H1 (cell line): ENCODE results near the gene SETDB2. TPM values are rescaled to one million over a fixed set of nuclear protein-coding genes. Genes with fewer than 3 reads are reported as not detected.

Experiments used
- HDAC6 ChIP-seq: IDR thresholded peaks from one replicate; pipeline ENCODE4 v1.7.1; 2012; ENCODE audit warnings: low read depth, mild to moderate bottlenecking, inconsistent platforms, low read length, moderate library complexity
- RXRA ChIP-seq: IDR thresholded peaks from 2 replicates; pipeline ENCODE4 v1.6.1; 2011; ENCODE audit warnings: low read depth, mild to moderate bottlenecking, low read length, moderate library complexity; ENCODE audit not compliant: insufficient read depth
- SAP30 ChIP-seq: fragments of 300-600 bp; sonication (generic); IDR thresholded peaks from 2 replicates; pipeline ENCODE4 v1.7.1; 2012; ENCODE audit warnings: low read length, moderate library complexity, mild to moderate bottlenecking, inconsistent platforms; ENCODE audit not compliant: insufficient read depth, insufficient replicate concordance
- SIX5 ChIP-seq: IDR thresholded peaks from 2 replicates; pipeline ENCODE4 v1.6.1; 2011; ENCODE audit warnings: mild to moderate bottlenecking, low read depth, low read length
- SRF ChIP-seq: IDR thresholded peaks from 2 replicates; pipeline ENCODE4 v1.6.1; 2011; ENCODE audit warnings: mild to moderate bottlenecking, low read depth, low read length, moderate library complexity
- polyA plus RNA-seq, 7 experiments: library from polyadenylated mRNA; depleted of rRNA in 3 of 7; stranded (reverse) in 5 of 7; unstranded in 2 of 7; fragments of >200 nt in 5 of 7; fragments of 200-250 nt in 2 of 7; gene quantifications; 1 replicate in 5 of 7; 2 replicates in 1 of 7; 4 replicates in 1 of 7; pipeline versions ENCODE4 v1.2.1 to v1.2.3, GENCODE V29; 2011 to 2013; ENCODE audit warnings: missing spikeins in 2 of 7, mixed read lengths in 2 of 7
- total RNA-seq: library from RNA; stranded (reverse); fragmentation: NEBNext Ultra II Directional; extraction: Animal tissue kit (Norgen Biotek cat#: 25700); gene quantifications from 2 replicates; pipeline ENCODE4 v1.2.1, GENCODE V29; 2021
- TF ChIP-seq, protein P1 (sequence below): fragments of 300-600 bp; sonication (generic); IDR thresholded peaks from 2 replicates; pipeline ENCODE4 v1.7.1; 2012; ENCODE audit warnings: low read length, moderate library complexity, mild to moderate bottlenecking, inconsistent platforms; ENCODE audit not compliant: insufficient replicate concordance
- TF ChIP-seq, protein P2 (sequence below), 3 experiments: IDR thresholded peaks; 1 replicate in 2 of 3; 2 replicates in 1 of 3; pipeline versions ENCODE4 v1.5.1 to v1.6.1; 2011; ENCODE audit warnings: low read length in 3 of 3, mild to moderate bottlenecking in 3 of 3, inconsistent platforms in 2 of 3, low read depth in 1 of 3, moderate library complexity in 1 of 3; ENCODE audit not compliant: insufficient read depth in 1 of 3; ENCODE audit errors: control extremely low read depth in 1 of 3
- TF ChIP-seq, protein P3 (sequence below): IDR thresholded peaks from 2 replicates; pipeline ENCODE4 v1.6.1; 2012; ENCODE audit warnings: inconsistent platforms

SETDB2 gene
- total and polyA plus RNA-seq, 2 of the 8 experiments (the other 6 are each of a cell fraction or from before 2014, with no cell fraction given) = 1.2 to 6.1 TPM

DNA sequence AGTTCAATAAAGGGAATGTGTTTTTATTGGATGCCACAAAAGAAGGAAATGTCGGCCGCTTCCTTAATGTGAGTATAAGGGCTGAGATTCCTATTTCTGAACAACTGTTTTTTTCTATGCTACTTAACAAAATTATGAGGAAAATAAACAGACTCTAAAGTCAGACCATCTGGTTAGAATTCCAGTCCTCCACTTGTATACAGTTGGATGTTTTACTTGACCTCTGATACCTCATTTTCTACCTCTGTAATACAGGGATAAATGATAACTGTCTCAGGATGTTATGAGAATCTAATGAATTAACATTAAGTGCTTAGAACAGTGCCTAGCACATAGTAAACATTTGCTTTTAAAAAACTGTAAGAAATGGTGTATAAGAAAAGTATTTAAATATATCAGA is 44.5 kb downstream of the SETDB2 start (continued):
- TF ChIP-seq, protein P1, sequence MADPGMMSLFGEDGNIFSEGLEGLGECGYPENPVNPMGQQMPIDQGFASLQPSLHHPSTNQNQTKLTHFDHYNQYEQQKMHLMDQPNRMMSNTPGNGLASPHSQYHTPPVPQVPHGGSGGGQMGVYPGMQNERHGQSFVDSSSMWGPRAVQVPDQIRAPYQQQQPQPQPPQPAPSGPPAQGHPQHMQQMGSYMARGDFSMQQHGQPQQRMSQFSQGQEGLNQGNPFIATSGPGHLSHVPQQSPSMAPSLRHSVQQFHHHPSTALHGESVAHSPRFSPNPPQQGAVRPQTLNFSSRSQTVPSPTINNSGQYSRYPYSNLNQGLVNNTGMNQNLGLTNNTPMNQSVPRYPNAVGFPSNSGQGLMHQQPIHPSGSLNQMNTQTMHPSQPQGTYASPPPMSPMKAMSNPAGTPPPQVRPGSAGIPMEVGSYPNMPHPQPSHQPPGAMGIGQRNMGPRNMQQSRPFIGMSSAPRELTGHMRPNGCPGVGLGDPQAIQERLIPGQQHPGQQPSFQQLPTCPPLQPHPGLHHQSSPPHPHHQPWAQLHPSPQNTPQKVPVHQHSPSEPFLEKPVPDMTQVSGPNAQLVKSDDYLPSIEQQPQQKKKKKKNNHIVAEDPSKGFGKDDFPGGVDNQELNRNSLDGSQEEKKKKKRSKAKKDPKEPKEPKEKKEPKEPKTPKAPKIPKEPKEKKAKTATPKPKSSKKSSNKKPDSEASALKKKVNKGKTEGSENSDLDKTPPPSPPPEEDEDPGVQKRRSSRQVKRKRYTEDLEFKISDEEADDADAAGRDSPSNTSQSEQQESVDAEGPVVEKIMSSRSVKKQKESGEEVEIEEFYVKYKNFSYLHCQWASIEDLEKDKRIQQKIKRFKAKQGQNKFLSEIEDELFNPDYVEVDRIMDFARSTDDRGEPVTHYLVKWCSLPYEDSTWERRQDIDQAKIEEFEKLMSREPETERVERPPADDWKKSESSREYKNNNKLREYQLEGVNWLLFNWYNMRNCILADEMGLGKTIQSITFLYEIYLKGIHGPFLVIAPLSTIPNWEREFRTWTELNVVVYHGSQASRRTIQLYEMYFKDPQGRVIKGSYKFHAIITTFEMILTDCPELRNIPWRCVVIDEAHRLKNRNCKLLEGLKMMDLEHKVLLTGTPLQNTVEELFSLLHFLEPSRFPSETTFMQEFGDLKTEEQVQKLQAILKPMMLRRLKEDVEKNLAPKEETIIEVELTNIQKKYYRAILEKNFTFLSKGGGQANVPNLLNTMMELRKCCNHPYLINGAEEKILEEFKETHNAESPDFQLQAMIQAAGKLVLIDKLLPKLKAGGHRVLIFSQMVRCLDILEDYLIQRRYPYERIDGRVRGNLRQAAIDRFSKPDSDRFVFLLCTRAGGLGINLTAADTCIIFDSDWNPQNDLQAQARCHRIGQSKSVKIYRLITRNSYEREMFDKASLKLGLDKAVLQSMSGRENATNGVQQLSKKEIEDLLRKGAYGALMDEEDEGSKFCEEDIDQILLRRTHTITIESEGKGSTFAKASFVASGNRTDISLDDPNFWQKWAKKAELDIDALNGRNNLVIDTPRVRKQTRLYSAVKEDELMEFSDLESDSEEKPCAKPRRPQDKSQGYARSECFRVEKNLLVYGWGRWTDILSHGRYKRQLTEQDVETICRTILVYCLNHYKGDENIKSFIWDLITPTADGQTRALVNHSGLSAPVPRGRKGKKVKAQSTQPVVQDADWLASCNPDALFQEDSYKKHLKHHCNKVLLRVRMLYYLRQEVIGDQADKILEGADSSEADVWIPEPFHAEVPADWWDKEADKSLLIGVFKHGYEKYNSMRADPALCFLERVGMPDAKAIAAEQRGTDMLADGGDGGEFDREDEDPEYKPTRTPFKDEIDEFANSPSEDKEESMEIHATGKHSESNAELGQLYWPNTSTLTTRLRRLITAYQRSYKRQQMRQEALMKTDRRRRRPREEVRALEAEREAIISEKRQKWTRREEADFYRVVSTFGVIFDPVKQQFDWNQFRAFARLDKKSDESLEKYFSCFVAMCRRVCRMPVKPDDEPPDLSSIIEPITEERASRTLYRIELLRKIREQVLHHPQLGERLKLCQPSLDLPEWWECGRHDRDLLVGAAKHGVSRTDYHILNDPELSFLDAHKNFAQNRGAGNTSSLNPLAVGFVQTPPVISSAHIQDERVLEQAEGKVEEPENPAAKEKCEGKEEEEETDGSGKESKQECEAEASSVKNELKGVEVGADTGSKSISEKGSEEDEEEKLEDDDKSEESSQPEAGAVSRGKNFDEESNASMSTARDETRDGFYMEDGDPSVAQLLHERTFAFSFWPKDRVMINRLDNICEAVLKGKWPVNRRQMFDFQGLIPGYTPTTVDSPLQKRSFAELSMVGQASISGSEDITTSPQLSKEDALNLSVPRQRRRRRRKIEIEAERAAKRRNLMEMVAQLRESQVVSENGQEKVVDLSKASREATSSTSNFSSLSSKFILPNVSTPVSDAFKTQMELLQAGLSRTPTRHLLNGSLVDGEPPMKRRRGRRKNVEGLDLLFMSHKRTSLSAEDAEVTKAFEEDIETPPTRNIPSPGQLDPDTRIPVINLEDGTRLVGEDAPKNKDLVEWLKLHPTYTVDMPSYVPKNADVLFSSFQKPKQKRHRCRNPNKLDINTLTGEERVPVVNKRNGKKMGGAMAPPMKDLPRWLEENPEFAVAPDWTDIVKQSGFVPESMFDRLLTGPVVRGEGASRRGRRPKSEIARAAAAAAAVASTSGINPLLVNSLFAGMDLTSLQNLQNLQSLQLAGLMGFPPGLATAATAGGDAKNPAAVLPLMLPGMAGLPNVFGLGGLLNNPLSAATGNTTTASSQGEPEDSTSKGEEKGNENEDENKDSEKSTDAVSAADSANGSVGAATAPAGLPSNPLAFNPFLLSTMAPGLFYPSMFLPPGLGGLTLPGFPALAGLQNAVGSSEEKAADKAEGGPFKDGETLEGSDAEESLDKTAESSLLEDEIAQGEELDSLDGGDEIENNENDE = no peak
- TF ChIP-seq, protein P2, sequence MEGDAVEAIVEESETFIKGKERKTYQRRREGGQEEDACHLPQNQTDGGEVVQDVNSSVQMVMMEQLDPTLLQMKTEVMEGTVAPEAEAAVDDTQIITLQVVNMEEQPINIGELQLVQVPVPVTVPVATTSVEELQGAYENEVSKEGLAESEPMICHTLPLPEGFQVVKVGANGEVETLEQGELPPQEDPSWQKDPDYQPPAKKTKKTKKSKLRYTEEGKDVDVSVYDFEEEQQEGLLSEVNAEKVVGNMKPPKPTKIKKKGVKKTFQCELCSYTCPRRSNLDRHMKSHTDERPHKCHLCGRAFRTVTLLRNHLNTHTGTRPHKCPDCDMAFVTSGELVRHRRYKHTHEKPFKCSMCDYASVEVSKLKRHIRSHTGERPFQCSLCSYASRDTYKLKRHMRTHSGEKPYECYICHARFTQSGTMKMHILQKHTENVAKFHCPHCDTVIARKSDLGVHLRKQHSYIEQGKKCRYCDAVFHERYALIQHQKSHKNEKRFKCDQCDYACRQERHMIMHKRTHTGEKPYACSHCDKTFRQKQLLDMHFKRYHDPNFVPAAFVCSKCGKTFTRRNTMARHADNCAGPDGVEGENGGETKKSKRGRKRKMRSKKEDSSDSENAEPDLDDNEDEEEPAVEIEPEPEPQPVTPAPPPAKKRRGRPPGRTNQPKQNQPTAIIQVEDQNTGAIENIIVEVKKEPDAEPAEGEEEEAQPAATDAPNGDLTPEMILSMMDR (IDR thresholded peaks at IDR 0.05; ENCODE audit: control extremely low read depth in 1 of 3, insufficient read depth in 1 of 3, low read depth in 1 of 3, low read length in 3 of 3) = no peak
- TF ChIP-seq SRF (no peak), RXRA (no peak), HDAC6 (no peak), SAP30 (no peak), SIX5 (no peak)
- TF ChIP-seq, protein P3, sequence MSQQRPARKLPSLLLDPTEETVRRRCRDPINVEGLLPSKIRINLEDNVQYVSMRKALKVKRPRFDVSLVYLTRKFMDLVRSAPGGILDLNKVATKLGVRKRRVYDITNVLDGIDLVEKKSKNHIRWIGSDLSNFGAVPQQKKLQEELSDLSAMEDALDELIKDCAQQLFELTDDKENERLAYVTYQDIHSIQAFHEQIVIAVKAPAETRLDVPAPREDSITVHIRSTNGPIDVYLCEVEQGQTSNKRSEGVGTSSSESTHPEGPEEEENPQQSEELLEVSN = no peak
